GM23338 (cell line): ENCODE measurements around the gene NGEF. TPM values are rescaled to one million over a fixed set of nuclear protein-coding genes. Genes with fewer than 3 reads are reported as not detected.

Experiments
- ATAC-seq: fragments of 200-7000 bp; cut with Tn5 transposase; 3 replicates; pipeline ENCODE4 v1.9.1; 2020
- DNase-seq: peaks from one replicate; pipeline ENCODE4 v3.0.0-alpha.2; 2015; ENCODE audit warnings: low spot score
- H2AFZ ChIP-seq: fragments of 200-600 bp; sonication (generic); 2 replicates; pipeline ENCODE4 v1.8.0; 2016; ENCODE audit warnings: antibody characterized with exemption, mild to moderate bottlenecking, moderate library complexity
- H3F3A ChIP-seq: fragments of 200-600 bp; sonication (generic); replicated peaks from 2 replicates; pipeline ENCODE4 v1.8.0; 2017; ENCODE audit warnings: antibody characterized with exemption, mixed run types, low read depth
- H3K27ac ChIP-seq: fragments of 200-600 bp; sonication (generic); 2 replicates; pipeline ENCODE4 v1.6.1; 2016; ENCODE audit warnings: low read depth
- H3K27me3 ChIP-seq: fragments of 200-600 bp; sonication (generic); 2 replicates; pipeline ENCODE4 v1.8.0; 2016; ENCODE audit warnings: mild to moderate bottlenecking, mixed run types, moderate library complexity; ENCODE audit not compliant: insufficient read depth
- H3K36me3 ChIP-seq: fragments of 200-600 bp; sonication (generic); 2 replicates; pipeline ENCODE4 v1.8.0; 2016; ENCODE audit warnings: mild to moderate bottlenecking; ENCODE audit not compliant: insufficient read depth
- H3K4me1 ChIP-seq: fragments of 200-600 bp; sonication (generic); 2 replicates; pipeline ENCODE4 v1.8.0; 2016; ENCODE audit warnings: mild to moderate bottlenecking, moderate library complexity; ENCODE audit not compliant: insufficient read depth
- H3K4me2 ChIP-seq: fragments of 200-600 bp; sonication (generic); 2 replicates; pipeline ENCODE4 v1.7.1; 2017; ENCODE audit warnings: mixed run types
- H3K4me3 ChIP-seq: fragments of 200-600 bp; sonication (generic); 2 replicates; pipeline ENCODE4 v1.6.1; 2016; ENCODE audit warnings: mixed run types
- H3K79me2 ChIP-seq: fragments of 200-600 bp; sonication (generic); replicated peaks from 2 replicates; pipeline ENCODE4 v1.8.0; 2017; ENCODE audit warnings: mild to moderate bottlenecking; ENCODE audit not compliant: insufficient read depth
- H3K9me2 ChIP-seq: fragments of 200-600 bp; sonication (generic); 2 replicates; pipeline ENCODE4 v1.8.0; 2017; ENCODE audit not compliant: insufficient read depth
- H4K20me1 ChIP-seq: fragments of 200-600 bp; sonication (generic); replicated peaks from 2 replicates; pipeline ENCODE4 v1.8.0; 2017; ENCODE audit warnings: mild to moderate bottlenecking; ENCODE audit not compliant: insufficient read depth
- H3K27ac Mint-ChIP-seq: 2 replicates; pipeline ENCODE4 v1.8.0; 2020; ENCODE audit warnings: inconsistent platforms, mild to moderate bottlenecking, moderate library complexity, mixed read lengths
- H3K27me3 Mint-ChIP-seq: 3 replicates; pipeline ENCODE4 v1.8.0; 2022; ENCODE audit warnings: low read depth, mild to moderate bottlenecking, moderate library complexity, mixed read lengths, inconsistent platforms; ENCODE audit not compliant: insufficient read depth, poor library complexity
- H3K36me3 Mint-ChIP-seq: 3 replicates; pipeline ENCODE4 v1.8.0; 2021; ENCODE audit warnings: low read depth, mild to moderate bottlenecking, inconsistent platforms, moderate library complexity, mixed read lengths
- H3K4me1 Mint-ChIP-seq: 3 replicates; pipeline ENCODE4 v1.8.0; 2020; ENCODE audit warnings: mild to moderate bottlenecking, inconsistent platforms, mixed read lengths
- H3K4me3 Mint-ChIP-seq: 3 replicates; pipeline ENCODE4 v1.8.0; 2021; ENCODE audit warnings: moderate library complexity, mild to moderate bottlenecking, inconsistent platforms, mixed read lengths
- H3K9me3 Mint-ChIP-seq: 3 replicates; pipeline ENCODE4 v1.8.0; 2020; ENCODE audit warnings: moderate library complexity, mild to moderate bottlenecking, inconsistent platforms, mixed read lengths
- CREB1 ChIP-seq: fragments of 250-450 bp; sonication (Bioruptor Pico); IDR thresholded peaks from 2 replicates; pipeline ENCODE4 v1.5.0; 2020; ENCODE audit warnings: low read depth, mild to moderate bottlenecking, moderate library complexity
- EZH2 ChIP-seq: fragments of 200-600 bp; sonication (generic); IDR thresholded peaks from one replicate; pipeline ENCODE4 v1.8.0; 2017; ENCODE audit warnings: antibody characterized with exemption, mild to moderate bottlenecking, low read depth; ENCODE audit not compliant: unreplicated experiment
- JUNB ChIP-seq: IDR thresholded peaks from one replicate; pipeline ENCODE4 v1.6.1; 2016; ENCODE audit warnings: antibody characterized with exemption; ENCODE audit not compliant: unreplicated experiment
- NANOG ChIP-seq: IDR thresholded peaks from 2 replicates; pipeline ENCODE4 v1.6.1; 2016; ENCODE audit warnings: antibody characterized with exemption, borderline replicate concordance
- POLR2AphosphoS5 ChIP-seq: IDR thresholded peaks from 2 replicates; pipeline ENCODE4 v1.6.1; 2016; ENCODE audit warnings: antibody characterized with exemption, low read depth
- REST ChIP-seq: IDR thresholded peaks from one replicate; pipeline ENCODE4 v1.6.1; 2018; ENCODE audit warnings: antibody characterized with exemption; ENCODE audit not compliant: unreplicated experiment
- STAT1 ChIP-seq: IDR thresholded peaks from one replicate; pipeline ENCODE4 v1.6.1; 2016; ENCODE audit warnings: antibody characterized with exemption; ENCODE audit not compliant: unreplicated experiment
- ZNF114 ChIP-seq: fragments of 250-450 bp; sonication (Bioruptor Pico); IDR thresholded peaks from 2 replicates; pipeline ENCODE4 v1.5.0; 2020; ENCODE audit warnings: mild to moderate bottlenecking, moderate library complexity
- ZNF331 ChIP-seq: fragments of 250-450 bp; sonication (Bioruptor Pico); IDR thresholded peaks from 2 replicates; pipeline ENCODE4 v1.5.0; 2020; ENCODE audit warnings: low read depth, mild to moderate bottlenecking, moderate library complexity
- polyA plus RNA-seq: library from polyadenylated mRNA; unstranded; fragments of >200 nt; fragmentation: Nextera tagmentation; extraction: Ambion mirVana; gene quantifications from 2 replicates; pipeline ENCODE4 v1.2.1, GENCODE V29; 2016
- total RNA-seq: library from RNA; depleted of rRNA; stranded (reverse); fragments of >200 nt; shearing (Covaris generic); gene quantifications from 2 replicates; pipeline ENCODE4 v1.2.3, GENCODE V29; 2014
- TF ChIP-seq, protein P1 (sequence below): fragments of 250-450 bp; sonication (Bioruptor Pico); IDR thresholded peaks from 2 replicates; pipeline ENCODE4 v1.5.0; 2020; ENCODE audit warnings: mild to moderate bottlenecking, moderate library complexity

NGEF gene
- total and polyA plus RNA-seq, 2 experiments from 2014 or later = 1.8 to 5.4 TPM

DNA sequence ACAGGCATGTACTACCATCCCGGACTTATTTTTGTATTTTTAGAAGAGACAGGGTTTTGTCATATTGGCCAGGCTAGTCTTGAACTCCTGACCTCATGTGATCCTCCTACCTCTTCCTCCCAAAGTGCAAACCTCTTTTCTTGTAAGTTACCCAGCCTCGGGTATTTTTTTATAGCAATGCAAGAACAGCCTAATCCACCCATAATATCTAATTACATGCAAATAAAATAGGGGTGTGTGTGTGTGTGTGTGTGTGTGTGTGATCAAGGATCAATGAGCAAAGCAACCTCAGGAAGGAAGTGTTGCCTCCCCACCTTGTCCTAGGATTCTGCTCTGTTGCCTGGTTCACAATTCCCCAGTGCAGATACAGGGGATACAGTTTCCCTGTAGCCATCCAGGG, 45.6 kb downstream of the NGEF start (continued):
- TF ChIP-seq, protein P1, sequence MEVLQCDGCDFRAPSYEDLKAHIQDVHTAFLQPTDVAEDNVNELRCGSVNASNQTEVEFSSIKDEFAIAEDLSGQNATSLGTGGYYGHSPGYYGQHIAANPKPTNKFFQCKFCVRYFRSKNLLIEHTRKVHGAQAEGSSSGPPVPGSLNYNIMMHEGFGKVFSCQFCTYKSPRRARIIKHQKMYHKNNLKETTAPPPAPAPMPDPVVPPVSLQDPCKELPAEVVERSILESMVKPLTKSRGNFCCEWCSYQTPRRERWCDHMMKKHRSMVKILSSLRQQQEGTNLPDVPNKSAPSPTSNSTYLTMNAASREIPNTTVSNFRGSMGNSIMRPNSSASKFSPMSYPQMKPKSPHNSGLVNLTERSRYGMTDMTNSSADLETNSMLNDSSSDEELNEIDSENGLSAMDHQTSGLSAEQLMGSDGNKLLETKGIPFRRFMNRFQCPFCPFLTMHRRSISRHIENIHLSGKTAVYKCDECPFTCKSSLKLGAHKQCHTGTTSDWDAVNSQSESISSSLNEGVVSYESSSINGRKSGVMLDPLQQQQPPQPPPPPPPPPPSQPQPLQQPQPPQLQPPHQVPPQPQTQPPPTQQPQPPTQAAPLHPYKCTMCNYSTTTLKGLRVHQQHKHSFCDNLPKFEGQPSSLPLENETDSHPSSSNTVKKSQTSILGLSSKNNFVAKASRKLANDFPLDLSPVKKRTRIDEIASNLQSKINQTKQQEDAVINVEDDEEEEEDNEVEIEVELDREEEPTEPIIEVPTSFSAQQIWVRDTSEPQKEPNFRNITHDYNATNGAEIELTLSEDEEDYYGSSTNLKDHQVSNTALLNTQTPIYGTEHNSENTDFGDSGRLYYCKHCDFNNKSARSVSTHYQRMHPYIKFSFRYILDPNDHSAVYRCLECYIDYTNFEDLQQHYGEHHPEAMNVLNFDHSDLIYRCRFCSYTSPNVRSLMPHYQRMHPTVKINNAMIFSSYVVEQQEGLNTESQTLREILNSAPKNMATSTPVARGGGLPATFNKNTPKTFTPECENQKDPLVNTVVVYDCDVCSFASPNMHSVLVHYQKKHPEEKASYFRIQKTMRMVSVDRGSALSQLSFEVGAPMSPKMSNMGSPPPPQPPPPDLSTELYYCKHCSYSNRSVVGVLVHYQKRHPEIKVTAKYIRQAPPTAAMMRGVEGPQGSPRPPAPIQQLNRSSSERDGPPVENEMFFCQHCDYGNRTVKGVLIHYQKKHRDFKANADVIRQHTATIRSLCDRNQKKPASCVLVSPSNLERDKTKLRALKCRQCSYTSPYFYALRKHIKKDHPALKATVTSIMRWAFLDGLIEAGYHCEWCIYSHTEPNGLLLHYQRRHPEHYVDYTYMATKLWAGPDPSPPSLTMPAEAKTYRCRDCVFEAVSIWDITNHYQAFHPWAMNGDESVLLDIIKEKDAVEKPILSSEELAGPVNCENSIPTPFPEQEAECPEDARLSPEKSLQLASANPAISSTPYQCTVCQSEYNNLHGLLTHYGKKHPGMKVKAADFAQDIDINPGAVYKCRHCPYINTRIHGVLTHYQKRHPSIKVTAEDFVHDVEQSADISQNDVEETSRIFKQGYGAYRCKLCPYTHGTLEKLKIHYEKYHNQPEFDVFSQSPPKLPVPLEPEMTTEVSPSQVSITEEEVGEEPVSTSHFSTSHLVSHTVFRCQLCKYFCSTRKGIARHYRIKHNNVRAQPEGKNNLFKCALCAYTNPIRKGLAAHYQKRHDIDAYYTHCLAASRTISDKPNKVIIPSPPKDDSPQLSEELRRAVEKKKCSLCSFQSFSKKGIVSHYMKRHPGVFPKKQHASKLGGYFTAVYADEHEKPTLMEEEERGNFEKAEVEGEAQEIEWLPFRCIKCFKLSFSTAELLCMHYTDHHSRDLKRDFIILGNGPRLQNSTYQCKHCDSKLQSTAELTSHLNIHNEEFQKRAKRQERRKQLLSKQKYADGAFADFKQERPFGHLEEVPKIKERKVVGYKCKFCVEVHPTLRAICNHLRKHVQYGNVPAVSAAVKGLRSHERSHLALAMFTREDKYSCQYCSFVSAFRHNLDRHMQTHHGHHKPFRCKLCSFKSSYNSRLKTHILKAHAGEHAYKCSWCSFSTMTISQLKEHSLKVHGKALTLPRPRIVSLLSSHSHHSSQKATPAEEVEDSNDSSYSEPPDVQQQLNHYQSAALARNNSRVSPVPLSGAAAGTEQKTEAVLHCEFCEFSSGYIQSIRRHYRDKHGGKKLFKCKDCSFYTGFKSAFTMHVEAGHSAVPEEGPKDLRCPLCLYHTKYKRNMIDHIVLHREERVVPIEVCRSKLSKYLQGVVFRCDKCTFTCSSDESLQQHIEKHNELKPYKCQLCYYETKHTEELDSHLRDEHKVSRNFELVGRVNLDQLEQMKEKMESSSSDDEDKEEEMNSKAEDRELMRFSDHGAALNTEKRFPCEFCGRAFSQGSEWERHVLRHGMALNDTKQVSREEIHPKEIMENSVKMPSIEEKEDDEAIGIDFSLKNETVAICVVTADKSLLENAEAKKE (CRISPR knock-in tag) = no peak
- no peak for TF ChIP-seq EZH2
- TF ChIP-seq JUNB = no peak
- no peak for TF ChIP-seq CREB1
- no peak for TF ChIP-seq ZNF114 (CRISPR knock-in tag)
- no peak for TF ChIP-seq ZNF331
- TF ChIP-seq NANOG = no peak

- 0 out of 2 replicates have a peak overlapping the region, but pooled peaks have one; percentile 26 for H3K27ac Mint-ChIP-seq
- peaks cover 18% of the 10 kb centered on the region for H3K4me1 Mint-ChIP-seq
- peaks cover 4% of the 10 kb centered on the region; the same call in 1 of the 3 replicates for H3K36me3 Mint-ChIP-seq
- no peak for TF ChIP-seq ZNF331
- no peak for TF ChIP-seq REST
- TF ChIP-seq POLR2AphosphoS5 = no peak
- no peak for TF ChIP-seq STAT1
Observed at GRCh38 chr2:232966122-232966521, 46.9 kb downstream of the NGEF start.

More at GRCh38 chr2:232966122-232966521, 46.9 kb downstream of the NGEF start:
- ATAC-seq = peak; percentile 92
- DNase-seq = peak; percentile 59
- Histone ChIP-seq H3K4me3 (no peak overlapping the region), H3K36me3 (no peaks in the 10 kb centered on the region), H3K4me2 (peak overlapping the region; percentile 55; the same call in 1 of the 2 replicates), H3K79me2 (no peaks in the 10 kb centered on the region), H3F3A (no peaks in the 10 kb centered on the region), H3K27me3 (no peaks in the 10 kb centered on the region), H3K9me2 (peaks cover 12% of the 10 kb centered on the region; the same call in 1 of the 2 replicates), H2AFZ (peak overlapping the region; percentile 23), H3K27ac (peak overlapping the region; percentile 57; the same call in 1 of the 2 replicates), H3K4me1 (peaks cover 18% of the 10 kb centered on the region), H4K20me1 (no peaks in the 10 kb centered on the region)
- peaks cover 4% of the 10 kb centered on the region for H3K27me3 Mint-ChIP-seq
- H3K4me3 Mint-ChIP-seq = no peak overlapping the region; the same call in 2 of the 3 replicates
- peaks cover 15% of the 10 kb centered on the region; the same call in 2 of the 3 replicates for H3K9me3 Mint-ChIP-seq
